Measurements from ENCODE around the gene PCK1.
"Not testable (repeated sequence)": the region's sequence is repeated elsewhere in the genome, so short reads cannot be mapped to it uniquely, and the experiment has no call there.

PCK1 gene

GRCh38 chr20:57560554-57561355 is at the start of gene PCK1:
Gene PCK1 (plus strand): TSS chr20:57561110. CDS start chr20:57561412, 302 bp downstream.
- DNase-seq (ENCODE audit: low read depth, low spot score): no peak

- not testable (repeated sequence) for DNase-seq (ENCODE audit: low read depth, low spot score)
Observed at GRCh38 chr20:57511709-57512108, 49.2 kb upstream of the PCK1 start.

- no peak for DNase-seq (ENCODE audit: low read depth, low spot score)
Observed at GRCh38 chr20:57512432-57512831, 48.5 kb upstream of the PCK1 start.

- DNase-seq (ENCODE audit: low read depth, low spot score): no peak
Observed at GRCh38 chr20:57513199-57513598, 47.7 kb upstream of the PCK1 start.

- no peak for DNase-seq (ENCODE audit: low read depth, low spot score)
Observed at GRCh38 chr20:57514273-57514751, 46.6 kb upstream of the PCK1 start.

GRCh38 chr20:57517904-57518303 is 43.0 kb upstream of the PCK1 start:
- DNase-seq (ENCODE audit: low read depth, low spot score): no peak

GRCh38 chr20:57522380-57523140 is 38.4 kb upstream of the PCK1 start:
- DNase-seq (ENCODE audit: low read depth, low spot score): no peak

GRCh38 chr20:57523782-57524181 is 37.1 kb upstream of the PCK1 start:
- DNase-seq (ENCODE audit: low read depth, low spot score): no peak

- DNase-seq (ENCODE audit: low read depth, low spot score): no peak
Observed at GRCh38 chr20:57524511-57525176, 36.3 kb upstream of the PCK1 start, which contains the start of gene CTCFL. Gene CTCFL (minus strand): TSS chr20:57525140. CDS start chr20:57524205, 935 bp downstream.

- no peak for DNase-seq (ENCODE audit: low read depth, low spot score)
Observed at GRCh38 chr20:57525328-57526086, 35.4 kb upstream of the PCK1 start.

GRCh38 chr20:57526087-57526884 is 34.6 kb upstream of the PCK1 start:
- no peak for DNase-seq (ENCODE audit: low read depth, low spot score)

- DNase-seq (ENCODE audit: low read depth, low spot score): no peak
Observed at GRCh38 chr20:57526885-57527460, 33.9 kb upstream of the PCK1 start.

- DNase-seq (ENCODE audit: low read depth, low spot score): no peak
Observed at GRCh38 chr20:57527728-57528127, 33.2 kb upstream of the PCK1 start.

GRCh38 chr20:57528148-57528547 is 32.8 kb upstream of the PCK1 start:
- DNase-seq (ENCODE audit: low read depth, low spot score): no peak

GRCh38 chr20:57529160-57529585 is 31.7 kb upstream of the PCK1 start:
- no peak for DNase-seq (ENCODE audit: low read depth, low spot score)

GRCh38 chr20:57529810-57530209 is 31.1 kb upstream of the PCK1 start:
- DNase-seq (ENCODE audit: low read depth, low spot score): no peak

GRCh38 chr20:57530327-57530981 is 30.5 kb upstream of the PCK1 start:
- no peak for DNase-seq (ENCODE audit: low read depth, low spot score)

GRCh38 chr20:57532104-57532503 is 28.8 kb upstream of the PCK1 start:
- no peak for DNase-seq (ENCODE audit: low read depth, low spot score)

- DNase-seq (ENCODE audit: low read depth, low spot score): no peak
Observed at GRCh38 chr20:57535297-57535696, 25.6 kb upstream of the PCK1 start.

All from iPS DF 19.7 (cell line).